Astrocyte (in vitro differentiated cells and primary cell): ENCODE results near the gene SLCO4A1.
A peak's percentile ranks its signal among the peaks of the same experiment; 100 is the strongest.

ENCODE experiments used
- CTCF ChIP-seq: IDR thresholded peaks from 2 replicates; pipeline ENCODE4 v1.5.1; 2011; ENCODE audit warnings: low read depth, mild to moderate bottlenecking, inconsistent platforms, low read length, moderate library complexity; ENCODE audit not compliant: insufficient read depth
- EZH2 ChIP-seq: IDR thresholded peaks from 2 replicates; pipeline ENCODE4 v1.6.1; 2012; ENCODE audit warnings: mild to moderate bottlenecking, low read length, inconsistent platforms; ENCODE audit not compliant: insufficient read depth

- no peak for TF ChIP-seq CTCF
- TF ChIP-seq EZH2: peak; percentile 69
Measured at GRCh38 chr20:62685781-62686555, 43.7 kb downstream of the SLCO4A1 start.
